ENCODE data around the gene DOCK6. TPM values are rescaled to one million over a fixed set of nuclear protein-coding genes. Genes with fewer than 3 reads are reported as not detected.
A peak's percentile ranks its signal among the peaks of the same experiment; 100 is the strongest.

DOCK6 gene
- total RNA-seq, 1 donor from 2014 or later, result 43.6 TPM

GRCh38 chr19:11265177-11265784, 3.0 kb upstream of the DOCK6 start:
- no peak for DNase-seq (ENCODE audit: extremely low spot score, unreplicated experiment)
- H3K36me3 Mint-ChIP-seq, result no peaks in the 10 kb centered on the region
- peak overlapping the region; percentile 66 for H3K4me3 Mint-ChIP-seq
- no peaks in the 10 kb centered on the region for H3K9me3 Mint-ChIP-seq
- H3K27ac Mint-ChIP-seq, result peak overlapping the region; percentile 95
- peaks cover 25% of the 10 kb centered on the region for H3K4me1 Mint-ChIP-seq (ENCODE audit: unreplicated experiment)
- TF ChIP-seq CTCF (conservative IDR thresholded peaks at IDR 0.05), result no peak
- no peaks in the 10 kb centered on the region for H3K27me3 Mint-ChIP-seq

DNA sequence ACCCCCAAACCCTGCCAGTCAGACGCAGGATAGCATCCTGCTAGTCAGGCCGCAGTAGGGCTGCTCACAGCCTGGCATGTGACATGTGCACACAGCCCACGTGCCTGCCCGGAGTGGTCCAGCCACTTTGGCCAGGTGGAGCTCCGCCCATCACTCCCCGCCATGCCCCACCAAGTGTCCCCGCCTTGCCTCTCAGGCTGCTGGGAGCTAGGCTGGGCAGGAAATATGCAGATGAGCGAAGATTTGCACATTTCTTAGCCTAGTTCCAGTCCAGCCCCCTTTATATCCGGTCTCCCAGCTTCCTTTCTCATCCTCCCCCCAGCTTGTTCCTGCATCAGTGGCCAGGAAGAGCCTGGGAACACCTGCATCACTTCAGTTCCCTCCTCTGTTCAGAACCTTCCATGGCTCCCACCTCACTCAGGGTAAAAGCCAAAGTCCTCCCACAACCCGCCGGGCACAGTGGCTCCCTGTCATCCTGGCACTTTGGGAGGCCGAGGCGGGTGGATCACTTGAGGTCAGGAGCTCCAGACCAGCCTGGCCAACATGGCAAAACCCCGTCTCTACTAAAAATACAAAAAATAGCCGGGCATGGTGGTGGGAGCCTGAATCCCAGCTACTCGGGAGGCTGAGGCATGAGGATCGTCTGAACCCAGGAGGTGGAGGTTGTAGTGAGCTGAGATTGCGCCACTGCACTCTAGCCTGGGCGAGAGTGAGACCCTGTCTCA, 2.3 kb upstream of the DOCK6 start:
- Mint-ChIP-seq H3K27ac (peak overlapping the region; percentile 95), H3K36me3 (no peaks in the 10 kb centered on the region), H3K9me3 (no peaks in the 10 kb centered on the region), H3K4me3 (peak overlapping the region; percentile 68), H3K4me1 (ENCODE audit: unreplicated experiment) (peaks cover 25% of the 10 kb centered on the region), H3K27me3 (no peaks in the 10 kb centered on the region)
- TF ChIP-seq CTCF (conservative IDR thresholded peaks at IDR 0.05), result no peak
- DNase-seq (ENCODE audit: extremely low spot score, unreplicated experiment), result no peak

- Mint-ChIP-seq H3K4me3 (peak overlapping the region; percentile 80), H3K27me3 (no peaks in the 10 kb centered on the region), H3K4me1 (ENCODE audit: unreplicated experiment) (peaks cover 18% of the 10 kb centered on the region), H3K27ac (no peak overlapping the region), H3K36me3 (no peaks in the 10 kb centered on the region), H3K9me3 (no peaks in the 10 kb centered on the region)
- no peak for TF ChIP-seq CTCF (conservative IDR thresholded peaks at IDR 0.05)
- no peak for DNase-seq (ENCODE audit: extremely low spot score, unreplicated experiment)
Measured at GRCh38 chr19:11263726-11264125, 1.4 kb upstream of the DOCK6 start.

- peaks cover 12% of the 10 kb centered on the region for H3K4me1 Mint-ChIP-seq (ENCODE audit: unreplicated experiment)
- peak overlapping the region; percentile 86 for H3K4me3 Mint-ChIP-seq
- peak overlapping the region; percentile 82 for H3K27ac Mint-ChIP-seq
- H3K9me3 Mint-ChIP-seq, result no peaks in the 10 kb centered on the region
- TF ChIP-seq CTCF (conservative IDR thresholded peaks at IDR 0.05), result no peak
- no peaks in the 10 kb centered on the region for H3K27me3 Mint-ChIP-seq
- no peaks in the 10 kb centered on the region for H3K36me3 Mint-ChIP-seq
- DNase-seq (ENCODE audit: extremely low spot score, unreplicated experiment), result no peak
Measured at GRCh38 chr19:11261431-11261970, 823 bp downstream of the DOCK6 start.

DNA sequence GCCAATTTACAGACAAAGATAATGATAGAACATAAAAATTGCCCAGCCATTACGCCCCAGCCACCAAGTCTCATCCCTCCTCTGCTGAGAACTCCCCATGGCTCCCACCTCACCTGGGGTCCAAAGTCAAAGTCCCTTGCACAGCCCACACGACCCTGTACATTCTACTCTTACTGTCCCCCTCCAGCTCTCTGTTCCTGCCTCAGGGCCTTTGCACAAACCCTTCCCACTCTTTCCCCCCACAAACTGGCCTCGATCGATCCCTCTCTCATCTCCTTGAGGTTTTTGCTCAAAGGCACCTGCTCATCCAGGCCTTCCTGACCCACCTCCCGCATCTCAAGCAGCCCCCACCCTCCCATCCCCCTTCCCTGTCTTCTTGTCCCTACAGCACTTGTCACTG, 1.3 kb downstream of the DOCK6 start:
- Mint-ChIP-seq H3K36me3 (no peaks in the 10 kb centered on the region), H3K27ac (peak overlapping the region; percentile 82), H3K4me1 (ENCODE audit: unreplicated experiment) (peaks cover 9% of the 10 kb centered on the region), H3K4me3 (peak overlapping the region; percentile 86), H3K27me3 (no peaks in the 10 kb centered on the region), H3K9me3 (no peaks in the 10 kb centered on the region)
- TF ChIP-seq CTCF (conservative IDR thresholded peaks at IDR 0.05), result no peak
- DNase-seq (ENCODE audit: extremely low spot score, unreplicated experiment), result no peak

Data from type B pancreatic cell (in vitro differentiated cells).